ENCODE results near the gene MRPL28.
"Not testable (repeated sequence)": the region's sequence is repeated elsewhere in the genome, so short reads cannot be mapped to it uniquely, and the experiment has no call there.

MRPL28 gene

DNA sequence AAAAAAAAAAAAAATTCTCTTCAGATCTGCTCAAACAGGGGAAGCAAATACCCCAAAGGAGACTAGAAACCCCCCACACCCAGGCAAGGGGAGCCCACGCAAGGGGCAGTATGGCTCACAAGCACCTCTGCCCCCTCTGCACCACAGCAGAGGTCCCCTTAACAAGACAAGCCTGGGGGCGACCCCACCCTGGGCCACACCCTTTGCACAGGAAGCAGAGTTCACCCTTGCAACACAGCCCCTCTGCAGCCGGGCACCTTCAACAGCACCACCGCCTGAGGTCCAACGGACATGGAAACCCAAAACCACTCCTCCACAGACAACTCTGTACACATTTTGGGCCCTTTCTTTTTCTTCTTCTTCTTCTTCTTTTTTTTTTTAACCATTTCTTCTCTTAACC, 30.7 kb downstream of the MRPL28 start:
- DNase-seq (ENCODE audit: low spot score) = no peak

DNA sequence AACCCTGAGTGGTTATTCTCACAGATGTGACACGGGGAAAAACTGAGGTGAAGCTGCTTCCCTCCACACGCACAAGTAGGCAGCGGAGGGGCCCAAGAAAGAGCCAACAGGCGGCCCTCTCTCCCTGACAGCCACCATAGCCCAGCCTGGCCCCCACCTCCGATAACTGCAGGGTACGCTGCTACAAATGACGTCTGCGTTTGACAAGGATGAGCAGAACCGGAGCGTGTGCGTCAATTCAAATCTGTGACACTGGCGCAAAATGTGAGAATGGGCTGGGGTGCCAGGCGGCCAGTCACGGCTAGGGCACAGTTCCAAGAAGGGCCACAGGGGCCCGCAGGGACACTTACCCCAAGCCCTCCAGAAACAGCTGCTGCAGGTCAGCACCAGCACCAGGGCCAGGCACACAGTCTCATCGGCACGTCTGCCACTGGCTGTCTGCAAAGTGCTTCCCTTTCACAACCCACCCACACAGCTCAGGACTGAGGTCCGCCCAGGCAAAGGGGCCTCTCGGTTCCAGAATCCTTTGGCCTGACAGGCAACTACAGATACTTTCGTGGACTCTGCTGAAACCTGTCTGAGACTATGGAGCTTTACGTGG, 32.3 kb downstream of the MRPL28 start:
- DNase-seq (ENCODE audit: low spot score) = no peak

DNA sequence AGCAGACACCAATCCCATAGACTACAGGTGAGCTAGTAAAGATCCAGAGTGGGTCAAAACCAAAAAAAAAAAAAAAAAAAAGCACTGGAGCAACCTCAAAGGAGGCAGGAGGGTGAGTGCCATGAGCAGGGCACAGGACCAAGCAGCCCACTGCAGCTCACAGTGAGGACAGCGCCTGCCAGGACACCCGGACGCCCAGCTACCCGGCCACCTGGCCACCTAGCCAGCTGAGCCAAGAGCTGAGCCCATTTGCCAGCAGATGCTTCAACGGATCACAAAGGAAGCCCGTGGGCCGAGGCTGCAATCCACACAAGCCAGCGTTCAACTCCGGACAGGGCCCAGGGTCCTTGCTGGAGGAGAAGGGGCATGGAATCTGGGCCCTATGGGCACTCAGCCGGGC, 32.9 kb downstream of the MRPL28 start:
- no peak for DNase-seq (ENCODE audit: low spot score)

DNA sequence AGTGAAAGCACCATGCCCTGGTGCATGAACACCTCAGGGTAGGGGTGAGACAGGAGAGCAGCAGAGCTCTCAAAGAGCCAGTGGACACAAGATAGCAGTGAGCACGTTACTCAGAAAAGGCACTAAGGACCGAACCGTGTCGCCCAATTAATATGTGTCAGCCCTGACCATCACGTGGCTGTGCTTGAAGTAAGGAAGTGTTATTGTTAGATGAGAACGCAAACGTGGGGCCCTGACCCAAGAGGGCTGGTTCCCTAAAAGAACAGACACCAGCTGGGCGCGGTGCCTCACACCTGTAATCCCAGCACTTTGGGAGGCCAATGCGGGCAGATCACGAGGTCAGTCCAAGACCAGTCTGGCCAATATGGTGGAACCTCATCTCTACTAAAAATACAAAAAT, 34.1 kb downstream of the MRPL28 start:
- no peak for DNase-seq (ENCODE audit: low spot score)

DNA sequence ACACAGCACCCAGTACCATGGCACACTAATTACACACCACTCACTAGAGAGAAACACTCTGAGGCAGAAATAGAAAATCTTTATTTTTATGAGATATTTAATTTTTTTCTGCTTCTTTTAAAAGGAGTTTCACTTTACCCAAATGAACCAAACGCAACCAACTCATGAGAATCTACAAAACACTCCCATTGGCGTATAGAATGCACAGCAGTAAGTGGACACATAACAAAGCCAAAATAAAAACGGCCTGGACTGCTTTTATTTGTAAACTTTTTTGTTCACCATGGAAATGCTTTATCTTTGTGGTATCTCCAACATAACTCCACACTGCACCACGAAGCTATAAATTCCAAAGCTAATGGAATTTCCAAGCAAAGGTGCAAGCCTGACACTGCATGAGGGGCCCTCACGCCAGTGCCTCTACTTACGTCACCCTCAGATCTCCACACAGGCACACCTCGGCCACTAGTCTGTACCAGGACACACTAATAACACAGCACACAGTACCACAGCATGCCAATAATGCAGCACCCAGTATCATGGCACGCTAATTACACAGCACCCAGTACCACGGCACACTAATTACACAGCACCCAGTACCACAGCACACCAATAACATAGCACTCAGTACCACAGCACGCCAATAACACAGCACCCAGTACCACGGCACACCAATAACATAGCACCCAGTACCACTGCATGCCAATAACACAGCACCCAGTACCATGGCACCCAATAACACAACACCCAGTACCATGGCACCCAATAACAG, 35.3 kb downstream of the MRPL28 start:
- not testable (repeated sequence) for DNase-seq (ENCODE audit: low spot score)

GRCh38 chr16:334164-334832, 36.0 kb downstream of the MRPL28 start:
- DNase-seq (ENCODE audit: low spot score) = not testable (repeated sequence)

DNA sequence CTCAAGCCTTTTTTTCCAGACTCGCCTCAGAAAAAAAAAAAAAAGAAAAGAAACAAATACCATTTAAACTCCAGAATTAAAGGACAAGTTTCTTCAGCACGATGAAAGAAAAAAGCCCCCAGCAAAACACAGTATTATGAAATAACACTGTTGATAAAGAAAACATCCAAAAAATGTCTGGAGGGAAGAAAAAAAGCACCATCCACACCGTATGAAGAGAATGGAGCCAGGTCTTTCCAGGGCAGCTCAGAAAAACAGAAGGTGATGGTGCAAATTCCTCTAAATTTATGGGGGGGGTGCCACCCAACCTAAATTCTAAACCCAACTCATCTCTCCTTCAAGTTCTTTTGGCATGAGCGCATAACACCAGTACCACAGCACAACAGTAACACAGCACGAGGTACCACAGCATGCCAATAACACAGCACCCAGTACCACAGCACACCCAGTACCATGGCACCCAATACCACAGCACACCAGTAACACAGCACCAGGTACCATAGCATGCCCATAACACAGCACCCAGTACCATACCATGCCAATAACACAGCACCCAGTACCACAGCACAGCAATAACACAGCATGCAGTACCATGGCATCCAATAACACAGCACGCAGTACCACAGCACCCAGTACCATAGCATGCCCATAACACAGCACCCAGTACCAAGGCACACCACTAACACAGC, 36.8 kb downstream of the MRPL28 start:
- DNase-seq (ENCODE audit: low spot score) = no peak

DNA sequence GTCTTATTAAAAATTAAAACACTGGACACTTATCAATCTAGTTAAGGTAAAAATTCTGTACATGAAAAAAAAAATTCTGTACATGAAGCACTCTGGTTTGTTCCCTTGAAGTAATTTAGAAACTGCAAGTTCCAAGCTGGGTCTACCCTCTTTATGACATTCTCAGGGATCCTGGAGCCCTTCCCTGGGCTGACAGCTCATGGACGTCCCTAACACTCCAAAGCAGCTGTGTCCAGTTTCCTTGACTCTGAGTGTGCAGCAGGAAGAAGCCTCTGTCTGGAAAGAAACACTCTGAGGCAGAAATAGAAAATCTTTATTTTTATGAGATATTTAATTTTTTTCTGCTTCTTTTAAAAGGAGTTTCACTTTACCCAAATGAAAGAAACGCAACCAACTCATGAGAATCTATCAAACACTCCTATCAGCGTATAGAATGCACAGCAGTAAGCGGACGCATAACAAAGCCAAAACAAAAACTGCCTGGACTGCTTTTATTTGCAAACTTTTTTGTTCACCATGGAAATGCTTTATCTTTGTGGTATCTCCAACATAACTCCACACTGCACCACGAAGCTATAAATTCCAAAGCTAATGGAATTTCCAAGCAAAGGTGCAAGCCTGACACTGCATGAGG, 39.0 kb downstream of the MRPL28 start:
- DNase-seq (ENCODE audit: low spot score) = peak; percentile 60

- DNase-seq (ENCODE audit: low spot score) = no peak
Observed at GRCh38 chr16:330741-331140, 39.6 kb downstream of the MRPL28 start.

- DNase-seq (ENCODE audit: low spot score) = no peak
Observed at GRCh38 chr16:325375-326145, 44.8 kb downstream of the MRPL28 start.

GRCh38 chr16:324451-325334, 45.6 kb downstream of the MRPL28 start:
- DNase-seq (ENCODE audit: low spot score) = no peak

- DNase-seq (ENCODE audit: low spot score) = no peak
Observed at GRCh38 chr16:324201-324450, 46.2 kb downstream of the MRPL28 start.

DNA sequence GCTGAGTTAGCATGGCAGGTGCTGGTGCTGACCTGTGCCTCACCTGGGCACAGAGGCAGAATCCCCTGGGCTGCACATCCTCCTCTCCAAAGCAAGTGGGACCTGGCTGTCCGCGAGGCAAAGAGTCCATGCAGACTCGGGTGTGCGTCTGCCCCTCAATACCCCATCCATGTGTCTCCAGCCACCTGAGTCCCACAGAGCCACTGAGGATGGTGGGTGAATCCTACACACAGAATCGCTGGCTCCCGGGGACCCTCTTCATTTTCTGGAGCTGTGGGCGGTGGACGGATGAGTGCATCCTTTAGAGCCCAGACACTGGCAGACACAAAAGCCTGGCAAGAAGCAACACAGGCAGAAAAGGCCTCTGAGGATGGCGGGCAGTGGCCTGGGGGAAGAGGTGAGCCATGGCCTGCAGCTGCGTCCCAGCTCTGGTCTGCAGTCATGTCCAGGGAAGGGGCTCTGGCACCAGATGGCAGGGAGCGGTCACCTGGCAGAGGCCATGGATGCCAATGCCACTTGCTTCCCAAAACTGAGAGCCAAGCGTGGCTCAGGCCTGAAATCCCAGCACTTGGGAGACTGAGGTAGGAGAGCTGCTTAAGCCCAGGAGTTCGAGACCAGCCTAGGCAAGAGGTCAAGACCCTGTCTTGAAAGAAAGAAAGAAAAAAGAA, 47.7 kb downstream of the MRPL28 start:
- no peak for DNase-seq (ENCODE audit: low spot score)

GRCh38 chr16:321532-321931, 48.8 kb downstream of the MRPL28 start:
- no peak for DNase-seq (ENCODE audit: low spot score)

GRCh38 chr16:320206-320605, 50.1 kb downstream of the MRPL28 start:
- no peak for DNase-seq (ENCODE audit: low spot score)

- DNase-seq (ENCODE audit: low spot score) = no peak
Observed at GRCh38 chr16:318628-319027, 51.7 kb downstream of the MRPL28 start.

DNA sequence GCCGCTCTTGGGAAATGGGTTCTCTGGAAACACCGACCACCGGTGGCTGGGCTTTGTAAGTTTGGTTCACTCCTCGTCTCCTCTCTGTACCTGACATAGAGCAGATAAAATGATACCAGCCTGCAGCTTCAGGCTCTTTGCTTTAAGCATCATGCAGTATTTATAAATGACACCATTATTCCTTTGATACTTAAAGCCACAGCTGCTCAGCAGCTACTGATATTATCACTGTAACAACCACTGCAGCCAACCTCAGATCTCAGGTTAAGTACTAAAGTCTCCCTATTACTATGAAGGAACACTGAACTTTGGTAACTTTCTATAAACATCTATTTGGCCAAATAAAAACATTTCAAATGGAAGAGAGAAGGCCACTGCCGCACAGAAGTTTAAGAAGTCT, 52.8 kb downstream of the MRPL28 start:
- DNase-seq (ENCODE audit: low spot score) = no peak

Measured in AG20443 (cell line).